Right atrium auricular region (tissue), 2 donors: ENCODE results near the gene LRRC37A3. TPM values are rescaled to one million over a fixed set of nuclear protein-coding genes. Genes with fewer than 3 reads are reported as not detected.

Experiments
- DNase-seq: peaks from one replicate; pipeline ENCODE4 v3.0.0-alpha.2; 2019; ENCODE audit warnings: low spot score
- H3K27ac ChIP-seq, 2 donors: fragments of 200-600 bp; sonication (generic); 1 replicate in 1 of 2; 2 replicates in 1 of 2; pipeline ENCODE4 v1.5.1; 2016 to 2019
- H3K27me3 ChIP-seq, 2 donors: fragments of 200-600 bp; sonication (generic); one replicate each; pipeline versions ENCODE4 v1.5.1 to v1.6.0; 2017 to 2019
- H3K36me3 ChIP-seq: fragments of 200-600 bp; sonication (generic); one replicate; pipeline ENCODE4 v1.5.1; 2016
- H3K4me1 ChIP-seq, 2 donors: fragments of 200-600 bp; sonication (generic); one replicate each; pipeline versions ENCODE4 v1.5.1 to v1.6.0; 2017 to 2019
- H3K4me3 ChIP-seq, 2 donors: fragments of 200-600 bp; sonication (generic); 1 replicate in 1 of 2; 2 replicates in 1 of 2; pipeline ENCODE4 v1.5.1; 2017 to 2019; ENCODE audit warnings: mild to moderate bottlenecking in 1 of 2, moderate library complexity in 1 of 2
- H3K9me3 ChIP-seq, 2 donors: fragments of 200-600 bp; sonication (generic); one replicate each; pipeline ENCODE4 v1.5.1; 2019
- CTCF ChIP-seq, 2 donors: fragments of 200-600 bp; sonication (generic); IDR thresholded peaks; one replicate each; pipeline ENCODE4 v1.5.1; 2019; ENCODE audit warnings: antibody characterized with exemption in 2 of 2
- total RNA-seq, 2 donors: library from RNA; depleted of rRNA; stranded (reverse); fragments of >200 nt; gene quantifications; one replicate each; pipeline ENCODE4 v1.1.0, GENCODE V29; 2016

LRRC37A3 gene
- total RNA-seq, 2 donors from 2014 or later: 1.9 to 2.0 TPM

DNA sequence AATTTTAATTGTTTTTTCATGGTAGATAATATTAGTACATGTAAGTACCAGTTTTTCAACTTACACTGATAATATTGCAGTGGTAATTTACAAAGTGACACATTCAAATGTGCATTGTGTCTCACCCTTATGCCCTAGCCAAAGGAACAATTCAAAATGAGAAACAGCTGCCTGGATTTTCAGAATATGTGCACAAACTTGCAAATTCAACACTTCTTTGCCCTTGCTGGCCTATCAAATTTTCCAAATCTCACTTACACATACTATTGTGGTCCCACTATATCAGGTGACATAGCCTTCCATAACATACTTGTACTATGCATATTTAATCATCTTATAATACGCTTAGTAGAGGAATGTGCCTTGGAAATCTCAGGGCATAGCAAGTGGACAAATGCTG is 32.6 kb upstream of the LRRC37A3 start:
- H3K36me3 ChIP-seq: no peaks in the 10 kb centered on the region
- no peak overlapping the region for H3K27ac ChIP-seq
- no peak overlapping the region for H3K4me3 ChIP-seq
- H3K27me3 ChIP-seq: no peaks in the 10 kb centered on the region
- H3K9me3 ChIP-seq: no peaks in the 10 kb centered on the region
- no peaks in the 10 kb centered on the region for H3K4me1 ChIP-seq
- DNase-seq: no peak
- TF ChIP-seq CTCF (IDR thresholded peaks at IDR 0.05): no peak

DNA sequence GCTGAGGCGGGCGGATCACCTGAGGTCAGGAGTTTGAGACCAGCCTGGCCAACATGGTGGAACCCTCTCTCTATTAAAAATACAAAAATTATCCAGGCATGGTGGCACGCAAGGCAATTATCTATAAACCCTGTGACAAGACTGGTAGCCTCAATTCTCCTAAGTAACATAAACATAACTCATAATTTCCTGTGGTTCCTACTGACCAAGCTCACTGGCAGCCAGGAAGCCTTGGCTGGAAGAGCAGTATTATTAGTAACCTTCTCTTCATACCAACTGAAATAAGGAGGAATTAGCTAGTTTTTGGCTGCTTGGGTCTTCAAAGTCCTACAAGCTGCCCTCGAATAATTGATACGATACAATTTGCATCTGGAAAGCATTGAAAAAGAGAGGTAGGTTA is 31.6 kb upstream of the LRRC37A3 start:
- Histone ChIP-seq H3K27me3 (no peaks in the 10 kb centered on the region), H3K27ac (no peak overlapping the region), H3K9me3 (no peaks in the 10 kb centered on the region), H3K36me3 (no peaks in the 10 kb centered on the region), H3K4me1 (no peaks in the 10 kb centered on the region), H3K4me3 (no peak overlapping the region)
- TF ChIP-seq CTCF (IDR thresholded peaks at IDR 0.05): no peak
- no peak for DNase-seq

- no peak for TF ChIP-seq CTCF (IDR thresholded peaks at IDR 0.05)
- no peaks in the 10 kb centered on the region for H3K9me3 ChIP-seq
- no peaks in the 10 kb centered on the region for H3K36me3 ChIP-seq
- no peaks in the 10 kb centered on the region for H3K4me1 ChIP-seq
- H3K27ac ChIP-seq: no peak overlapping the region
- no peaks in the 10 kb centered on the region for H3K27me3 ChIP-seq
- H3K4me3 ChIP-seq: no peak overlapping the region
- DNase-seq: no peak
Observed at GRCh38 chr17:64947152-64947551, 27.9 kb upstream of the LRRC37A3 start.

- Histone ChIP-seq H3K27ac (no peak overlapping the region), H3K4me1 (no peaks in the 10 kb centered on the region), H3K9me3 (no peaks in the 10 kb centered on the region), H3K27me3 (no peaks in the 10 kb centered on the region), H3K36me3 (no peaks in the 10 kb centered on the region), H3K4me3 (no peak overlapping the region)
- no peak for DNase-seq
- TF ChIP-seq CTCF (IDR thresholded peaks at IDR 0.05): no peak
Observed at GRCh38 chr17:64941761-64942160, 22.5 kb upstream of the LRRC37A3 start.

- Histone ChIP-seq H3K4me1 (no peaks in the 10 kb centered on the region), H3K36me3 (no peaks in the 10 kb centered on the region), H3K27me3 (no peaks in the 10 kb centered on the region), H3K9me3 (no peaks in the 10 kb centered on the region), H3K4me3 (no peak overlapping the region), H3K27ac (no peak overlapping the region)
- DNase-seq: no peak
- TF ChIP-seq CTCF (IDR thresholded peaks at IDR 0.05): no peak
Observed at GRCh38 chr17:64941045-64941444, 21.8 kb upstream of the LRRC37A3 start.

GRCh38 chr17:64940055-64940454 is 20.8 kb upstream of the LRRC37A3 start:
- no peak for TF ChIP-seq CTCF (IDR thresholded peaks at IDR 0.05)
- Histone ChIP-seq H3K4me3 (no peak overlapping the region), H3K4me1 (no peaks in the 10 kb centered on the region), H3K36me3 (no peaks in the 10 kb centered on the region), H3K27ac (no peak overlapping the region), H3K27me3 (no peaks in the 10 kb centered on the region), H3K9me3 (no peaks in the 10 kb centered on the region)
- no peak for DNase-seq
